HG03354 (cell line): ENCODE data around the gene RAB11FIP3.
"Not testable (repeated sequence)": the region's sequence is repeated elsewhere in the genome, so short reads cannot be mapped to it uniquely, and the experiment has no call there.

Experiments
- ATAC-seq: cut with Tn5 transposase; IDR thresholded peaks from one replicate; pipeline ENCODE4 v1.9.1; 2021; ENCODE audit warnings: mild to moderate bottlenecking; ENCODE audit not compliant: unreplicated experiment, poor library complexity, severe bottlenecking

RAB11FIP3 gene

GRCh38 chr16:387761-388666 is 37.4 kb upstream of the RAB11FIP3 start:
- ATAC-seq: not testable (repeated sequence)

GRCh38 chr16:389352-389751 is 36.1 kb upstream of the RAB11FIP3 start:
- no peak for ATAC-seq

- ATAC-seq: peak; percentile 53
Measured at GRCh38 chr16:391885-392335, 33.5 kb upstream of the RAB11FIP3 start.

- no peak for ATAC-seq
Measured at GRCh38 chr16:392450-393030, 32.9 kb upstream of the RAB11FIP3 start.

- ATAC-seq: no peak
Measured at GRCh38 chr16:396199-396598, 29.2 kb upstream of the RAB11FIP3 start.

- no peak for ATAC-seq
Measured at GRCh38 chr16:396605-397004, 28.8 kb upstream of the RAB11FIP3 start.

DNA sequence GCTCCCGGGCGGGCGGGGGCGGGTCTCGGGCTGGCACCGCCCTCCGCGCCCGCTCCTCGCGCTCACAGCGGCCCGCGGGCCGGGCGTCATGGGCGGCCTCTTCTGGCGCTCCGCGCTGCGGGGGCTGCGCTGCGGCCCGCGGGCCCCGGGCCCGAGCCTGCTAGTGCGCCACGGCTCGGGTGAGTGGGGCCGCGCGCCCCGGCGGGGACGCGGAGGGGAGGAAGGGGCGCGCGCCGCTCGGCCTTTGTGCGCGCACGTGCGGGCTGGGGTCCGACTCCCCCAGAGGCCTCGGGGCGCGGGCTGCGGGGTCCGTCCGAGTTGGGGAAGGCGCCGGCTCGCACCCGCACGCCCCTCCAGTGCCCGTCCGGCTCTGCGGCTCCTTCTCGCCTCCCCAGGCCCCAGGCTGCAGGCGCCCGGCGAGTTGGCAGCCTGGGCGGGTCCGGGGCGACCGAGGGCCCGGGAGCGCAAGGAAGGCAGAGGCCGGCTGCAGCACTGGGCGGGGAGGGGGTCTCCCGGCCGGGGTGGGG is 28.3 kb upstream of the RAB11FIP3 start, which contains the start of gene NME4:
NME4 (plus strand) TSS at position 65 of the 527 bp plus-strand sequence; CDS start at position 89, 24 bp downstream.
- no peak for ATAC-seq

DNA sequence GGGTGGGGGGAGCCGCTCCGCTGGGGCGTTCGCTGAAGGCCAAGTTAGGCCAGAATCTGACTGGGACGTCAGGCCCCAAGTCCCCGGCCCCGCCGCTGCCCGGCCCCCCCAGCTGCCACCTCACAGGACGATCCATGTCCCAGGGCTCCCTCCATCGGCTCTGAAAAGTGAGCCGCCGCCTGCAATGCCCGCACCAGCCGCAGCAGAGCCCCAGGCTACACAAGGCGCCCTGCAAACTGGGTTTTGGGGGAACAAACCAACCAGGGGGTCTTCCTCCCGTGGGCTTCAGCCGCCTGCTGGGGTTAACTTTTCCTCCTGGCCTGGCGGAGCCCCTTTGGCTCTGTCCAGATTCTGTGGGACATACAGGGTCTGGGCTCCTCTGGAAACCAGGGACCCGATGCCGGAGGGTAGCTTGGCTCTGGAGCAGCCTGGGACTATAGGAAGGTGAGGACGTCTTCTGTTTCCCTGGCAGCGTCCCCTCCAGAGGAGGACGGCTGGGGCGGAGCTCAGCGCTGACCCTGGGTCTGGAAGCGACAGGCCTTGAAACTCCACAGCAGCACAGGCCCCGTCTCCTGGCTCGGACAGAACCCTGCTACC is 27.6 kb upstream of the RAB11FIP3 start:
- no peak for ATAC-seq

- ATAC-seq: no peak
Measured at GRCh38 chr16:398561-399339, 26.7 kb upstream of the RAB11FIP3 start.

DNA sequence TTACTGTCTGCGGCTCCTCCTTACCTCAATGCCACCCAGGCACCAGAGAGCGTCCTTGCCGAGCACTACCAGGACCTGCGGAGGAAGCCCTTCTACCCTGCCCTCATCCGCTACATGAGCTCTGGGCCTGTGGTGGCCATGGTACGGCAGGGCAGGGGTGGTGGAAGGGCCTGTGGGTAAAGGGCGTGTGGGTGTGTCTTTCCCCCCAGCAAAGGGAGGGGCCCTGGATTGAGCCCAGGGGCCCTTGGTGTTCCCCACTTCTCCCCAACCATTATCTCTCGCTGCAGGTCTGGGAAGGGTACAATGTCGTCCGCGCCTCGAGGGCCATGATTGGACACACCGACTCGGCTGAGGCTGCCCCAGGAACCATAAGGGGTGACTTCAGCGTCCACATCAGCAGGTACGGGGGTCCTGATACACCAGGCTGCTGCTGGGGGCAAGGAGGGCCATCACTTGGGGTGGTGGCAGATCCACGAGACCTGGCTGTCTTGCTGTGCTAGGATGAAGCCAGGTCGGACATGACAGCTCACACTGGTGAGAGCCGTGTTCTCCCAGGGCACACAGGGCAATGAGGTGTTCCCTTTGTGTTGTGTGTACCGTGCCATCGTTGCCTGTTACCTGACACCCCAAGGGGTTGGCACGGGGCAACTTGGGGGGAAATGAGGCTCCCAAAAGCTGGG is 26.0 kb upstream of the RAB11FIP3 start:
- no peak for ATAC-seq

- no peak for ATAC-seq
Measured at GRCh38 chr16:400061-400591, 25.3 kb upstream of the RAB11FIP3 start.

GRCh38 chr16:401468-402348 is 23.7 kb upstream of the RAB11FIP3 start, which contains the start of gene DECR2:
Gene DECR2 (plus strand): TSS chr16:401885. CDS start chr16:401964, 79 bp downstream.
- ATAC-seq: peak; percentile 56

DNA sequence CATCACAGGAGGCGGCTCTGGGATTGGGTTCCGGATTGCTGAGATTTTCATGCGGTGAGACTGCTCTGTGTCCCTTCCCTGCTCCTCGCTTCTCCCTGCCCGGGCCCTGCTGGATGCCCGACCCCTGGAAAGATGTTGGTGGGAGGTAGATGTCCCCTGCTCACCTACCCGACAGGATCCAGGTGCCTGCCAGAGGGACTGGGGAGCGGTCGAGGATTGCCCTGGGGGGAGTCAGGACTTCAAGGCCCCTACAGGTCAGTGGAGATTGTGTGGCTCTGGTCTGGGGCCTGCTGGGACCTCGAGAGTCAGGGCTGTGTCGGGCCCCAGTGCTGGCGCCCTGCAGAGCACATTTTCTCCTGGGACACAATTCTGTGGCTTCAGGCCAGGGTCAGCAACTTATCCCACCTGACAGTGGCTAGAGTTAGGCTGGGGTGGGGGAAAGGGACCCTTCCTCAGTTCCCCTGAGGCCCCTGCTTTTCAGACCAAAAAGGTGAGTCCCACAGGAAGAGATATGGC is 20.4 kb upstream of the RAB11FIP3 start:
- ATAC-seq: no peak

DNA sequence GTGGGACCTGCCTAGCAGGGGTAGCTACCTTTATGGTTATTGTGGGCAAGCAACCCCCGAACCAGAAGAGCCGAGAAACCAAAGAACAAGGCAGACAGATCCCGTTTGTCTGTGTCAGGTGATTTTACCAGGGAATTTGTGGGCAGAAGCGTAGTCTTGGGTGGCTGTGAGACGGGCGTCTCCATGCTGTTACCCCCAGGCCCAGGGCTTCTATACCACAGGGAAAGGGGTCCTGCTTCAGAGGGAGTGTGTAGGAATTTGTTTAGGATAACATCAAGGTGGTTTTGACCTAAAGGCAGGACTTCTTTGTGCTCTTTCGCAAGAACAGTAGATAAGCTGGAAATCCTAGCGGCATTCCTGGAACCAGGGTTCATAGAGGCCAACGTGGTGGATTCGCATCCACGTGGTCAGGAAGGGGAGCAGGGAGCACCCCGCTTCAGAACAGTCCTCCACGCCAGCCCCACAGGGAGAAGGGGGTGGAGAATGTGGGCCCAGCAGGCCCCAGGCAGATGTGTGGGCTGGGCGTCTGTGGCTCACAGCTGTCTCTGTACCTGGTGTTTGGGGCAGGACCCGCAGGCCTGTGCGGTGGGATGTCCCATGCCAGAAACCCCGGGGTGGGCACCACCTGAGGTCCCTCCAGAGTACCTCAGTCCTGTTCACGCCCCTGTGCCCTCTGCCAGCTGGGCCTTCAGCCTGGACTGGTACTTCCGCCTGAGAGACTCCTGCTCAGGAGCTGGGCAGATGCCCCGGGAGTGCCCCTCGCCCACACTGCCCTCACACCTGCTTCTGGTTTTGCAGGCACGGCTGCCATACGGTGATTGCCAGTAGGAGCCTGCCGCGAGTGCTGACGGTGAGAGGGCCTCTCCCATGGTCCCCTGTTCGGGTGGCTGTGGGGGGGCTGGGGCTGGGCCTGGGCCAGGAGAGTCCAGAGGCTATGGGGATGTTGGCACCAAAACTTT is 19.6 kb upstream of the RAB11FIP3 start:
- ATAC-seq: no peak

- ATAC-seq: no peak
Measured at GRCh38 chr16:407253-407652, 18.2 kb upstream of the RAB11FIP3 start.

- ATAC-seq: no peak
Measured at GRCh38 chr16:410516-411178, 14.8 kb upstream of the RAB11FIP3 start.
